ENCODE results near the gene KIF23.
A peak's percentile ranks its signal among the peaks of the same experiment; 100 is the strongest.

KIF23 gene

GRCh38 chr15:69413822-69414700, at the start of gene KIF23:
Gene KIF23, plus strand, starts transcription at chr15:69414349. Its CDS starts 117 bp downstream, at chr15:69414466.
- TF ChIP-seq EGR1 (IDR thresholded peaks at IDR 0.05): no peak
- TF ChIP-seq TAF1 (IDR thresholded peaks at IDR 0.05; ENCODE audit: low read depth): peak; percentile 76
- TF ChIP-seq CEBPB (IDR thresholded peaks at IDR 0.05): no peak
- peak; percentile 33; the same call in 1 of the 2 replicates for TF ChIP-seq EP300 (IDR thresholded peaks at IDR 0.05; ENCODE audit: borderline replicate concordance)
- peak; percentile 100 for TF ChIP-seq FOXM1 (IDR thresholded peaks at IDR 0.05; ENCODE audit: borderline replicate concordance, low read depth)
- peak; percentile 96 for TF ChIP-seq MAX (IDR thresholded peaks at IDR 0.05)
- TF ChIP-seq YY1 (IDR thresholded peaks at IDR 0.05; ENCODE audit: low read depth): peak; percentile 35; the same call in 1 of the 2 replicates
- no peak for TF ChIP-seq TEAD4 (IDR thresholded peaks at IDR 0.05)
- no peak; the same call in 1 of the 2 replicates for TF ChIP-seq USF1 (IDR thresholded peaks at IDR 0.05)
- no peak for TF ChIP-seq NFIC (IDR thresholded peaks at IDR 0.05)
- TF ChIP-seq ZBTB7A (IDR thresholded peaks at IDR 0.05; ENCODE audit: low read depth): peak; percentile 88
- TF ChIP-seq CREB1 (IDR thresholded peaks at IDR 0.05; ENCODE audit: low read depth): peak; percentile 79
- TF ChIP-seq RAD21 (IDR thresholded peaks at IDR 0.05; ENCODE audit: low read depth): no peak
- TF ChIP-seq TCF12 (IDR thresholded peaks at IDR 0.05; ENCODE audit: low read depth): peak; percentile 19; the same call in 1 of the 2 replicates

GRCh38 chr15:69367236-69367635, 46.9 kb upstream of the KIF23 start:
- TF ChIP-seq RAD21 (IDR thresholded peaks at IDR 0.05; ENCODE audit: low read depth) (no peak), NFIC (IDR thresholded peaks at IDR 0.05) (no peak), REST (IDR thresholded peaks at IDR 0.05; ENCODE audit: low read depth) (no peak), USF1 (IDR thresholded peaks at IDR 0.05) (no peak), EGR1 (IDR thresholded peaks at IDR 0.05) (no peak), TAF1 (IDR thresholded peaks at IDR 0.05; ENCODE audit: low read depth) (no peak)

GRCh38 chr15:69369631-69370030, 44.5 kb upstream of the KIF23 start:
- TF ChIP-seq CEBPB (IDR thresholded peaks at IDR 0.05): no peak
- no peak for TF ChIP-seq TEAD4 (IDR thresholded peaks at IDR 0.05)
- no peak for TF ChIP-seq ZBTB7A (IDR thresholded peaks at IDR 0.05; ENCODE audit: low read depth)
- TF ChIP-seq NFIC (IDR thresholded peaks at IDR 0.05): no peak
- no peak for TF ChIP-seq TCF12 (IDR thresholded peaks at IDR 0.05; ENCODE audit: low read depth)
- no peak for TF ChIP-seq CREB1 (IDR thresholded peaks at IDR 0.05; ENCODE audit: low read depth)
- no peak for TF ChIP-seq EGR1 (IDR thresholded peaks at IDR 0.05)
- TF ChIP-seq EP300 (IDR thresholded peaks at IDR 0.05; ENCODE audit: borderline replicate concordance): no peak
- TF ChIP-seq RAD21 (IDR thresholded peaks at IDR 0.05; ENCODE audit: low read depth): no peak

GRCh38 chr15:69373406-69373805, 40.7 kb upstream of the KIF23 start:
- TF ChIP-seq NFIC (IDR thresholded peaks at IDR 0.05) (no peak), EP300 (IDR thresholded peaks at IDR 0.05; ENCODE audit: borderline replicate concordance) (no peak)

GRCh38 chr15:69375151-69375790, 38.9 kb upstream of the KIF23 start:
- no peak for TF ChIP-seq YY1 (IDR thresholded peaks at IDR 0.05; ENCODE audit: low read depth)
- no peak for TF ChIP-seq TCF12 (IDR thresholded peaks at IDR 0.05; ENCODE audit: low read depth)
- TF ChIP-seq EGR1 (IDR thresholded peaks at IDR 0.05): no peak
- TF ChIP-seq NFIC (IDR thresholded peaks at IDR 0.05): no peak
- TF ChIP-seq EP300 (IDR thresholded peaks at IDR 0.05; ENCODE audit: borderline replicate concordance): no peak
- TF ChIP-seq TAF1 (IDR thresholded peaks at IDR 0.05; ENCODE audit: low read depth): no peak
- no peak for TF ChIP-seq USF1 (IDR thresholded peaks at IDR 0.05)
- TF ChIP-seq RAD21 (IDR thresholded peaks at IDR 0.05; ENCODE audit: low read depth): no peak
- no peak for TF ChIP-seq MAX (IDR thresholded peaks at IDR 0.05)
- TF ChIP-seq ZBTB7A (IDR thresholded peaks at IDR 0.05; ENCODE audit: low read depth): no peak
- no peak for TF ChIP-seq FOXM1 (IDR thresholded peaks at IDR 0.05; ENCODE audit: borderline replicate concordance, low read depth)
- no peak for TF ChIP-seq TEAD4 (IDR thresholded peaks at IDR 0.05)
- no peak for TF ChIP-seq CEBPB (IDR thresholded peaks at IDR 0.05)
- TF ChIP-seq REST (IDR thresholded peaks at IDR 0.05; ENCODE audit: low read depth): no peak
- no peak for TF ChIP-seq CREB1 (IDR thresholded peaks at IDR 0.05; ENCODE audit: low read depth)

Data from Ishikawa (cell line).